Vagina (tissue), 2 donors: ENCODE measurements around the gene PPP2R5C.

ENCODE experiments used
- POLR2A ChIP-seq, 2 donors: fragments of 450-650 bp; IDR thresholded peaks; one replicate each; pipeline ENCODE4 v1.6.1; 2017; ENCODE audit warnings: antibody characterized with exemption in 2 of 2, mild to moderate bottlenecking in 2 of 2, moderate library complexity in 2 of 2
- TF ChIP-seq, protein P1 (sequence below), 3 experiments: fragments of 450-650 bp in 2 of 3; fragments of 200-600 bp in 1 of 3; sonication (generic) in 1 of 3; IDR thresholded peaks; one replicate each; pipeline ENCODE4 v1.5.1; 2017 to 2019; ENCODE audit warnings: antibody characterized with exemption in 3 of 3, mild to moderate bottlenecking in 2 of 3, moderate library complexity in 2 of 3

DNA sequence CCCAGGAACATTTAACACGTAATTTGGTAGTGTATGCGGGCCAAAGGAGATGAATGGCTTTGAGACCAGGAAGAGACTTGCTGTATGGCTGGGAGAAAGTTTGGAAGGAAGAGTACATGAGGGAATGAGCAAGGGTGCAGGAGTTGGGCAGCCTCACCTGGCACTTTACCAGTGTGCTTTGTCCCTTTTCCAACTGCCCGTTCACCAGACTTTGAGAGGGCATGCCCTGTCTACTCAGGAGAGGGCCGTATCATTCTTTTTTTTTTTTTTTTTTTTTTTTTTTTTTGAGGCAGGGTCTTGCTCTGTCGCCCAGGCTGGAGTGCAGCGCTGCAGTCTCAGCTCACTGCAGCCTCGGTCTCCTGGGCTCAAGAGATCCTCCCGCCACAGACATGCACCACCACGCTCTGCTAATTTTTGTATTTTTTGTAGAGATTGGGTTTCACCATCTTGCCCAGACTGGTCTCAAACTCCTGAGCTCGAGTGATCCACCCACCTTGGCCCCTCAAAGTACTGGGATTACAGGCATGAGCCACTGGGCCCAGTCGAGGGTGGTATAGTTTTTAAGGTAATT is 209.4 kb downstream of the PPP2R5C start:
- TF ChIP-seq, protein P1, sequence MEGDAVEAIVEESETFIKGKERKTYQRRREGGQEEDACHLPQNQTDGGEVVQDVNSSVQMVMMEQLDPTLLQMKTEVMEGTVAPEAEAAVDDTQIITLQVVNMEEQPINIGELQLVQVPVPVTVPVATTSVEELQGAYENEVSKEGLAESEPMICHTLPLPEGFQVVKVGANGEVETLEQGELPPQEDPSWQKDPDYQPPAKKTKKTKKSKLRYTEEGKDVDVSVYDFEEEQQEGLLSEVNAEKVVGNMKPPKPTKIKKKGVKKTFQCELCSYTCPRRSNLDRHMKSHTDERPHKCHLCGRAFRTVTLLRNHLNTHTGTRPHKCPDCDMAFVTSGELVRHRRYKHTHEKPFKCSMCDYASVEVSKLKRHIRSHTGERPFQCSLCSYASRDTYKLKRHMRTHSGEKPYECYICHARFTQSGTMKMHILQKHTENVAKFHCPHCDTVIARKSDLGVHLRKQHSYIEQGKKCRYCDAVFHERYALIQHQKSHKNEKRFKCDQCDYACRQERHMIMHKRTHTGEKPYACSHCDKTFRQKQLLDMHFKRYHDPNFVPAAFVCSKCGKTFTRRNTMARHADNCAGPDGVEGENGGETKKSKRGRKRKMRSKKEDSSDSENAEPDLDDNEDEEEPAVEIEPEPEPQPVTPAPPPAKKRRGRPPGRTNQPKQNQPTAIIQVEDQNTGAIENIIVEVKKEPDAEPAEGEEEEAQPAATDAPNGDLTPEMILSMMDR (IDR thresholded peaks at IDR 0.05), result no peak
- TF ChIP-seq POLR2A (IDR thresholded peaks at IDR 0.05), result no peak
